Sigmoid colon (tissue), 7 donors: ENCODE results near the gene PIH1D2. TPM values are rescaled to one million over a fixed set of nuclear protein-coding genes. Genes with fewer than 3 reads are reported as not detected.

Experiments used
- DNase-seq: peaks from one replicate; pipeline ENCODE4 v3.0.0-alpha.2; 2019
- H3K27ac ChIP-seq, 4 donors: fragments of 200-600 bp; sonication (generic); one replicate each; pipeline ENCODE4 v1.5.1; 2016 to 2019; ENCODE audit warnings: mild to moderate bottlenecking in 1 of 4
- H3K27me3 ChIP-seq, 3 donors: fragments of 200-600 bp; sonication (generic); one replicate each; pipeline ENCODE4 v1.5.1; 2019; ENCODE audit warnings: mild to moderate bottlenecking in 1 of 3
- H3K36me3 ChIP-seq, 4 donors: fragments of 200-600 bp; sonication (generic); one replicate each; pipeline ENCODE4 v1.5.1; 2016 to 2019
- H3K4me1 ChIP-seq, 4 donors: fragments of 200-600 bp; sonication (generic); one replicate each; pipeline ENCODE4 v1.5.1; 2017 to 2019
- H3K4me3 ChIP-seq, 4 donors: fragments of 200-600 bp; sonication (generic); one replicate each; pipeline ENCODE4 v1.5.1; 2017 to 2019; ENCODE audit warnings: mild to moderate bottlenecking in 2 of 4, moderate library complexity in 1 of 4
- H3K9me3 ChIP-seq, 4 donors: fragments of 200-600 bp in 3 of 4; sonication (generic) in 3 of 4; one replicate each; pipeline versions ENCODE4 v1.5.1 to v1.6.1; 2013 to 2019
- CTCF ChIP-seq, 4 experiments: fragments of 450-650 bp in 3 of 4; fragments of 200-600 bp in 1 of 4; IDR thresholded peaks; one replicate each; pipeline ENCODE4 v1.5.1; 2016 to 2019; ENCODE audit warnings: antibody characterized with exemption in 4 of 4, mild to moderate bottlenecking in 3 of 4, moderate library complexity in 2 of 4
- EP300 ChIP-seq, 4 donors: sonication (generic); formaldehyde crosslinking; IDR thresholded peaks; one replicate each; pipeline ENCODE4 v1.6.1; 2017; ENCODE audit warnings: antibody characterized with exemption in 4 of 4
- POLR2A ChIP-seq, 2 donors: fragments of 450-650 bp; IDR thresholded peaks; one replicate each; pipeline ENCODE4 v1.6.1; 2016; ENCODE audit warnings: antibody characterized with exemption in 2 of 2, mild to moderate bottlenecking in 2 of 2, moderate library complexity in 2 of 2
- POLR2AphosphoS5 ChIP-seq, 4 donors: sonication (generic); formaldehyde crosslinking; IDR thresholded peaks; one replicate each; pipeline ENCODE4 v1.6.1; 2017; ENCODE audit warnings: antibody characterized with exemption in 4 of 4
- WGBS, 2 donors: extraction: QIAGEN DNeasy Blood & Tissue Kit; methylation state at CpG; one replicate each; pipeline ENCODE4 v1.1.7; 2013; 5-methylcytosine and 5-hydroxymethylcytosine counted together
- intact Hi-C: fragments of 100-400 bp; cut with DNase I; formaldehyde crosslinking; loops from one replicate; pipeline ENCODE4 v1.15.1; 2023
- polyA plus RNA-seq, 3 donors: library from polyadenylated mRNA; stranded (reverse); fragments of 200-250 nt; gene quantifications; one replicate each; pipeline ENCODE4 v1.2.3, GENCODE V29; 2013
- total RNA-seq, 4 donors: library from RNA; depleted of rRNA; stranded (reverse); fragments of >200 nt; gene quantifications; one replicate each; pipeline ENCODE4 v1.1.0, GENCODE V29; 2016
- donor health status: healthy with polysubstance abuse.
- donor health status: Bipolar disorder and iron deficiency.
- donor health status: healthy.

Gene PIH1D2
- total and polyA plus RNA-seq, 7 donors = 0.60 to 3.9 (median 1.8) TPM; not detected in 1

- WGBS, 2 donors = 75 to 76% methylated on average over 5 of the region's 5 CpGs
- no peaks in the 10 kb centered on the region for H3K36me3 ChIP-seq
- intact Hi-C loops = loop anchor here (2.0 kb wide), 1 partner anchor 59 kb away; the partner anchor contains the start of gene BCO2
- H3K27me3 ChIP-seq = no peaks in the 10 kb centered on the region
- no peak for DNase-seq
- H3K4me3 ChIP-seq = no peak overlapping the region
- peaks cover 0 to 3% (median 0%) of the 10 kb centered on the region in 4 donors for H3K4me1 ChIP-seq
- H3K27ac ChIP-seq = no peak overlapping the region
- H3K9me3 ChIP-seq = no peaks in the 10 kb centered on the region
- no peak for TF ChIP-seq CTCF (IDR thresholded peaks at IDR 0.05)
- no peak for TF ChIP-seq POLR2A (IDR thresholded peaks at IDR 0.05)
- TF ChIP-seq EP300 (IDR thresholded peaks at IDR 0.05) = no peak
- no peak for TF ChIP-seq POLR2AphosphoS5 (IDR thresholded peaks at IDR 0.05)
These were observed 41.6 kb upstream of the PIH1D2 start for GRCh38 chr11:112115386-112115785.

- H3K27ac ChIP-seq = no peak overlapping the region
- no peak for DNase-seq
- intact Hi-C loops = loop anchor here (2.0 kb wide), 1 partner anchor 60 kb away; the partner anchor contains the start of gene BCO2
- TF ChIP-seq CTCF (IDR thresholded peaks at IDR 0.05) = no peak
- TF ChIP-seq POLR2A (IDR thresholded peaks at IDR 0.05) = no peak
- TF ChIP-seq POLR2AphosphoS5 (IDR thresholded peaks at IDR 0.05) = no peak
- no peak for TF ChIP-seq EP300 (IDR thresholded peaks at IDR 0.05)
- H3K9me3 ChIP-seq = no peaks in the 10 kb centered on the region
- H3K27me3 ChIP-seq = no peaks in the 10 kb centered on the region
- no peaks in the 10 kb centered on the region for H3K36me3 ChIP-seq
- H3K4me3 ChIP-seq = no peak overlapping the region
- WGBS, 2 donors = 92 to 96% methylated on average over 2 of the region's 2 CpGs
- no peaks in the 10 kb centered on the region for H3K4me1 ChIP-seq
These were observed 40.6 kb upstream of the PIH1D2 start for GRCh38 chr11:112114460-112114859.

GRCh38 chr11:112113539-112114457, 40.0 kb upstream of the PIH1D2 start:
- intact Hi-C loops = loop anchor here (1.0 to 2.0 kb wide), 2 partner anchors 61 to 167 kb away; partner anchors contain the start of gene BCO2

GRCh38 chr11:112106070-112106469, 32.3 kb upstream of the PIH1D2 start:
- Histone ChIP-seq H3K4me1 (no peaks in the 10 kb centered on the region), H3K27ac (no peak overlapping the region), H3K36me3 (peaks cover 0 to 4% (median 0%) of the 10 kb centered on the region in 4 donors), H3K4me3 (no peak overlapping the region), H3K9me3 (no peaks in the 10 kb centered on the region), H3K27me3 (no peaks in the 10 kb centered on the region)
- intact Hi-C loops = no loop called here
- 96 to 98% methylated on average over 8 of the region's 8 CpGs for WGBS, 2 donors
- TF ChIP-seq POLR2A (IDR thresholded peaks at IDR 0.05) = no peak
- no peak for TF ChIP-seq CTCF (IDR thresholded peaks at IDR 0.05)
- no peak for TF ChIP-seq POLR2AphosphoS5 (IDR thresholded peaks at IDR 0.05)
- TF ChIP-seq EP300 (IDR thresholded peaks at IDR 0.05) = no peak
- no peak for DNase-seq

More at GRCh38 chr11:112113539-112114457, 40.0 kb upstream of the PIH1D2 start:
- no peak for DNase-seq
- H3K27ac ChIP-seq = no peak overlapping the region
- no peaks in the 10 kb centered on the region for H3K27me3 ChIP-seq
- no peaks in the 10 kb centered on the region for H3K4me1 ChIP-seq
- WGBS, 2 donors = 44 to 61% methylated on average over 6 of the region's 6 CpGs
- no peaks in the 10 kb centered on the region for H3K36me3 ChIP-seq
- H3K4me3 ChIP-seq = no peak overlapping the region
- no peaks in the 10 kb centered on the region for H3K9me3 ChIP-seq
- peak; percentile 32 to 67 (median 48) for TF ChIP-seq CTCF (IDR thresholded peaks at IDR 0.05)
- TF ChIP-seq POLR2A (IDR thresholded peaks at IDR 0.05) = no peak
